ENCODE results near the gene CFAP74.

The CFAP74 gene

DNA sequence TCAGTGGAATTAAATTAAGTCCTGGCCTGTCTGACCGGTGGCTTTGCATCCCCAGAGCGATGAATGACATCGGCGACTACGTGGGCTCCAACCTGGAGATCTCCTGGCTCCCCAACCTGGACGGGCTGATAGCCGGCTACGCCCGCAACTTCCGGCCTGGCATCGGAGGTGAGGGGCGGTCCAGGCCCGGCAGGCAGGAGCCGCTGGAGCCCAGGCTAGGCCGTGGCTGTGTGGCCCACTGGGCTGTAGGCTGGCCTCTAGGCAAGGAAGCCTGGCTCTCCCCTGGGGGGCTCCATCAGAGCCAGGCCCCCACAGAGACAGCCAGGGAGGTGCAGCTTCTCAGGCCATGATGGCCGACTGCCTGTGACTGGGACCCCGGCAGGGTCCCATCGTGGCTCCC, 21.3 kb upstream of the CFAP74 start:
- TF ChIP-seq, protein P1, sequence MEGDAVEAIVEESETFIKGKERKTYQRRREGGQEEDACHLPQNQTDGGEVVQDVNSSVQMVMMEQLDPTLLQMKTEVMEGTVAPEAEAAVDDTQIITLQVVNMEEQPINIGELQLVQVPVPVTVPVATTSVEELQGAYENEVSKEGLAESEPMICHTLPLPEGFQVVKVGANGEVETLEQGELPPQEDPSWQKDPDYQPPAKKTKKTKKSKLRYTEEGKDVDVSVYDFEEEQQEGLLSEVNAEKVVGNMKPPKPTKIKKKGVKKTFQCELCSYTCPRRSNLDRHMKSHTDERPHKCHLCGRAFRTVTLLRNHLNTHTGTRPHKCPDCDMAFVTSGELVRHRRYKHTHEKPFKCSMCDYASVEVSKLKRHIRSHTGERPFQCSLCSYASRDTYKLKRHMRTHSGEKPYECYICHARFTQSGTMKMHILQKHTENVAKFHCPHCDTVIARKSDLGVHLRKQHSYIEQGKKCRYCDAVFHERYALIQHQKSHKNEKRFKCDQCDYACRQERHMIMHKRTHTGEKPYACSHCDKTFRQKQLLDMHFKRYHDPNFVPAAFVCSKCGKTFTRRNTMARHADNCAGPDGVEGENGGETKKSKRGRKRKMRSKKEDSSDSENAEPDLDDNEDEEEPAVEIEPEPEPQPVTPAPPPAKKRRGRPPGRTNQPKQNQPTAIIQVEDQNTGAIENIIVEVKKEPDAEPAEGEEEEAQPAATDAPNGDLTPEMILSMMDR (IDR thresholded peaks at IDR 0.05), result no peak
- Histone ChIP-seq H3K4me3 (no peak overlapping the region), H3K27ac (no peak overlapping the region)
- DNase-seq (ENCODE audit: low spot score), result no peak

DNA sequence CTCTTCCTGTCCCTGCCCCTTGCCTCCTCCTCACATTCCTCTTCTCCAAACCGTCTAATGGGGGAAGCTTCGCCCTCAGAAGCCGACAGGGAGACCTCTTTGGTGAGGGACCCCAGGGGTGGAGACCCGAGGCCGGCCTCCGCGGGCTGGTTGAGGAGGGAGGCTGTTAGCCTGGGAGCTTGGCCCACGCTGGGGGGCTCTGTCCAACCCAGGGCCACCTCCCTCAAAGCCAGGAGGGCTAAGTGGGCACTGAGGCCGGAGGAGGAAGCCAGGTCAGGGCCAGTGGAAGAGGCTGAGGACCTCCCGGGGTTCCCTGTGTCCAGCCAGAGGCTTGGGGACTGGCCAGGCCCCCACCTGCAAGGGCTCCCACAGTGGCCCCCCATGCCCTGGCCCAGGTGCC, 20.9 kb upstream of the CFAP74 start:
- no peak overlapping the region for H3K4me3 ChIP-seq
- DNase-seq (ENCODE audit: low spot score), result no peak
- TF ChIP-seq, protein P1 (IDR thresholded peaks at IDR 0.05), result no peak
- no peak overlapping the region for H3K27ac ChIP-seq

DNA sequence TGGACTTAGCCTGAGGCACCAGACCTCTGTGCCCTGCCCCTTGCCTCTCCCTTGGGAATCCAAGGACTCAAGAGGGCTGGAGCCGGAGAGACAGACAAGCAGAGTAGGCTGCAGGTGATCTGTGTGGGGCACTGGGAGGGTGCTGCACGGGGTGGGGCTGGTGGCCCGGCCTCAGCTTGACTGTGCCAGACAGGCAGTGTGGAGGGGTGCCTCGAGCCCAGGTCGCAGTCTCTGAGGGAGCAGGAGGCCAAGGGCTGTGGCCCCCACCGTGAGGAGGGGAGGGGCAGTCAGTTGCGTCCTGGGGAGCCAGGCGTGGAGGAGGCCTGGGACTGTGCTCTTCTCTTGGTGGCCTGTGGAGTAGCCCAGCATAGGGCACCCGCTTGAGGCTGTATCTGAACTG, 19.6 kb upstream of the CFAP74 start:
- no peak overlapping the region for H3K27ac ChIP-seq
- H3K4me3 ChIP-seq, result no peak overlapping the region
- no peak for DNase-seq (ENCODE audit: low spot score)
- TF ChIP-seq, protein P1 (IDR thresholded peaks at IDR 0.05), result no peak

DNA sequence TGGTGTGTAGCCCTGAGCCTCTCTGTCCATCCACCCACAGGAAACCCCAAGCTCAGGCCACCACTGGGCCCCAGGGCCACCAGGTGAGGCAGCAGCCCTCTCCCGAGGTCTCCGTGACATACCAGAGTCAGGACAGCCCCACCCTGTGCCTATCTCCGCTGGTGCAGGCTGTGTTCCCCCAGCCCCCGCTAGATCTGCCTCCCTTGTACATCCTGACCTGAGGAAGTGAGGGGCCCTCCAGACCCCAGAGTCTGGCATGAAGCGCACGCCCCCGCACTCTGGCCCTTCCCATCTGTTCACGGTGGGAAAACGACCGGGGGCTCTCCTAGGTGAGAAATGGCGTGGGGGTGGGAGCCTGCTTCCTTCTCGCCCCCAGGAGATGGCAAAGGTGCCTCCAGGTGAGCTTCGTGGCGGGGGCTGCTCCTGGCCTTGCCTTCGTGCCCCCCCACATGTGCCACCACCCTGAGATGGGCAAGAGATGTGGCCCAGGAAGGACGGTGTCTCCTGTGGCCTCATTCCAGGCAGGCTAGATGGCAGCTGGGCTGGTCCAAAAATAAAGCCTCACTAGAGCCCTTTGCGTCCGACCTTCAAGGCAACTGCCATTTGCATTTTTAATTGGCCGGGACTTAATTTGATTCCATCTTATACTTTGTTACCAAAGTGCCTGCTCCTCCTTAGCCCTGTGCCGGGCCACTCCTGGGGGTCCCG, 18.6 kb upstream of the CFAP74 start:
- TF ChIP-seq, protein P1 (IDR thresholded peaks at IDR 0.05), result no peak
- no peak for DNase-seq (ENCODE audit: low spot score)
- Histone ChIP-seq H3K27ac (no peak overlapping the region), H3K4me3 (no peak overlapping the region)

DNA sequence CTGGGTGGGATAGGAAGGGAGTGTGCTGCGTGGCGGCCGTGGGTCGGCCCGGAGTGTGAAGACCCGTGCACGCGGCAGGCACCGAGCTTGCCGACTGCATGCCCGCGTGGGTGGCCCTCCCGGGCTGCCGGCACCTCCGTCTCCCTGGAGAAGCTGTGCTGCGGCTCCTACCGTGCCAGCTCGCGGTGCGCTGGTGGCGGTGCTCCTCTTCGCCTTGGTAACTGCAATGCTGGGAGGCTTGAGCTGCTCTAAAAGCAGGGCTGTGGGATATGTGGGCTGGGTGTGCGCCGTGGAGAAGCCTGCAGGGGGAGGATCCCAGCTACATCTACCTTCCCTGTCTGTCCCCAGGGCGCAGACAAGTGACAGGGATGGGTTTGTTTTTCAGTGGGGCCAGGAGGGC, 18.0 kb upstream of the CFAP74 start:
- DNase-seq (ENCODE audit: low spot score), result no peak
- no peak overlapping the region for H3K27ac ChIP-seq
- no peak overlapping the region for H3K4me3 ChIP-seq
- TF ChIP-seq, protein P1 (IDR thresholded peaks at IDR 0.05), result no peak

DNA sequence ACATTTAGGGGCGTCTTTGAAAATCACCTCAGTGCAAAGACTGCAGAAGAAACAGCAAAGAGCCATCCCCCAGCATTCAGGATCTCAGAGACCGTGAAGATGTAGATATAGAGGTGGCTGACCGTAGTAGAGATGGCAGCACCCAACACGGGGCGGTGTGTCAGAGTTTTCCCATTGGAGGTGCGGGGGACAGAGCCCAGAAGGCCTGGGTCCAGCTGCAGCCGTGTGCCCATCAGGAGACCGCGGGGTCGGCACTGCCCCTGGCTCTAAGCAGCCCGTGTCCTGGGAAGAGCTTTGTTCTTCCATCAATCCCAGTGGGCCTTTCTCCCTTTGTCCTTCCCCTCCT, 16.7 kb upstream of the CFAP74 start:
- H3K4me3 ChIP-seq, result no peak overlapping the region

More for the DNA sequence above, 16.7 kb upstream of the CFAP74 start:
- TF ChIP-seq, protein P1 (IDR thresholded peaks at IDR 0.05), result no peak
- no peak overlapping the region for H3K27ac ChIP-seq
- DNase-seq (ENCODE audit: low spot score), result no peak

All from coronary artery (tissue), 2 donors.